GM19035 (cell line): ENCODE results near the gene FGR.

ENCODE experiments used
- ATAC-seq: cut with Tn5 transposase; IDR thresholded peaks from one replicate; pipeline ENCODE4 v1.9.1; 2021; ENCODE audit not compliant: unreplicated experiment

The FGR gene

DNA sequence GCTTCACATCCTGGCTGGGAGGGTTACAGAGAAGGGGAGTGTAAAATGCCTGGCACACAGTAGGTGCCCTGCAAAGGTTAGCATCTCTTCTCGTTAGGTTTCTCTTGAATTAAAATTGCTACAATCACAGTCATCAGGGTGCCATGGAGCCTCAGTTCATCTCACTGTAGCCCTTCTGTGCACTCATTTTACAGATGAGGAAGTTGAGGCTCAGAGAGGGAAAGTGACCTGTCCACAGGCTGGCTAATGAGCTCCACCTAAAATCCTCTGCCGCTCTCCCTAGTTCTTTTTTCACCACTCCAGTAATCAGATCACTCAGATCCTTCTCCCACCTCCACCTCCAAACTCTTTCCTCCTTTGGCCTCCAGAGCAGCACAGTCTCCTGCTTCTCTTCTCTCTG, 17.6 kb downstream of the FGR start:
- ATAC-seq: no peak

DNA sequence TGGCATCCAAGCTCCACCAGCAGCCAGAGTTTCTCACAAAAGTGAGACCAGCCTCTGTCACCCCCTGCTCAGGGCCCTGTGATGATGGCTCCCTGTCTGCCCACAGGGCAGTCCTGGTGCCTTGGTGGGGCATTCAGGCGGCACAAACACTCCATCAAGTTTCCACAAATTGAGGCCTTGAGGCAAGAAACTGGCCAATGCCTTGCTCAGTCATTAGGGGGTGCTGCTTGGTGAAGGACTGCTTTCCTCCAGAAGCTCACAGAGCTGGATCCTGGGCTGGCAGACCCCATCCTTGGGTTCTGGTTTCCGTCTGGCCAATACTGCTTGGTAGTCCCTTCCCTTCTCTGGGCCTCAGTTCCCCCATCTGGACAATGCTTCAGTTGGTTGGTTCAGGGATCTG, 18.5 kb downstream of the FGR start:
- no peak for ATAC-seq

- ATAC-seq: no peak
Observed at GRCh38 chr1:27615346-27616192, 19.4 kb downstream of the FGR start.

DNA sequence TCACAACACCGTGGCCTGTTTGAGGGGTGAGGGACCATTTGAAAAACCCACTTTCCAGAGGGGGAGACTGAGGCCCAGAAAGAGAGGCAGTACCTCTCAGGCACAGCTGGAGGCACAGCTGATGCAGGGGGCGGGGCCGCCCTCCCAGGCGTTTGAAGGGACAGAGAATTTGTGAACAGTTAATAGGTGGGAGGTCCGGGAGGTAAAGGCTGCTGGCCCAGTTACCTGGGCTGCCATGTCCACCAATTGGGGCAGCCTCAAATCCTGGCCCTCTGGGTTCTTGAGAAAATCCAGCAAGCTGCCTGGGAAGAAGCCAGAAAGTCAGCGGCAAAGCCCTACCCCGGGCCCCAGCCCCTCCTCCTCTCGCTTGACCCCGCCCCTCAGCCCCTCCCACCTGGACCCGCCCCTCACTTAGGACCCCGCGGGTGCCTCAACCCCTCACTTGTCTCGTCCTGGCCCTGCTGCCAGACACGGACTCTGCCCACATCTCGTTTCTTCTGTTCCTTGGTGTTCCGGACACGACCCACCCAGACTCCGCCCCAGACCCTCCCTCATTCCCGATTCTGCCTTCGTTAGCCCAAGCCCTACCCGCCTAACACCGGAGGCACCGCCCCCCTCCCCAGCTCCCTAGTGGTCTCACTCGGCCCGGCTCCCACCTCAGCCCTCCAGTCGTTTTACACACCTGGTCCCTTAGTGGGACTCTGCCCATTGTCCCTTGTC, 20.2 kb downstream of the FGR start:
- ATAC-seq: no peak

DNA sequence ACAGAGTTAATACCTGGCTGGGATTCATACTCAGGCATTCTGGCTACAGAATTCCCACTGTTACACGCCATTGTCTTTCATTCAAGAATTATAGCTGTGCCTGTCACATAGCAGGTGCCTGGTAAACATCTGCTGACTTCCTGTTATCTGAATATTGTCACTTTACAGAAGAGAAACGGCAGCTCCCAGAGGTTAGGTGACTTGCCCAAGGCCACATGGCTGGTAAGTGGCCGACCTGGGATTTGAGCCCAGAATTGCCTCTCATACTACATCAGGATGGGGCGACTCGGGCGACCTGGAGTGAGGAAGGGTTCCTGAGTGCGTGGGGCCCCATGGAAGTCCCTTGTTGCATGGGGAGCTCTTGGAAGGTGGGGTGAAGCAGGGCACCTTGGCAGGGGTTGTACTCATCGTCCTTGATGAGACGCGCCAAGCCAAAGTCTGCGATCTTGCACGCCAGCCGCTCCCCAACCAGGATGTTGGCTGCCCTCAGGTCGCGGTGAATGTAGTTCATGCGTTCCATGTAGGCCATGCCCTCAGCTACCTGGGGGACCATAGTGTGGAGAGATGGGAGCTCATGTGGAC, 20.9 kb downstream of the FGR start:
- no peak for ATAC-seq

GRCh38 chr1:27612718-27613117, 22.3 kb downstream of the FGR start:
- no peak for ATAC-seq

GRCh38 chr1:27611450-27611849, 23.5 kb downstream of the FGR start:
- ATAC-seq: no peak

GRCh38 chr1:27609618-27610240, 25.3 kb downstream of the FGR start:
- ATAC-seq: no peak

GRCh38 chr1:27609210-27609555, 25.8 kb downstream of the FGR start:
- ATAC-seq: no peak

- ATAC-seq: no peak
Observed at GRCh38 chr1:27607239-27607804, 27.7 kb downstream of the FGR start.

- no peak for ATAC-seq
Observed at GRCh38 chr1:27606708-27607238, 28.2 kb downstream of the FGR start.

DNA sequence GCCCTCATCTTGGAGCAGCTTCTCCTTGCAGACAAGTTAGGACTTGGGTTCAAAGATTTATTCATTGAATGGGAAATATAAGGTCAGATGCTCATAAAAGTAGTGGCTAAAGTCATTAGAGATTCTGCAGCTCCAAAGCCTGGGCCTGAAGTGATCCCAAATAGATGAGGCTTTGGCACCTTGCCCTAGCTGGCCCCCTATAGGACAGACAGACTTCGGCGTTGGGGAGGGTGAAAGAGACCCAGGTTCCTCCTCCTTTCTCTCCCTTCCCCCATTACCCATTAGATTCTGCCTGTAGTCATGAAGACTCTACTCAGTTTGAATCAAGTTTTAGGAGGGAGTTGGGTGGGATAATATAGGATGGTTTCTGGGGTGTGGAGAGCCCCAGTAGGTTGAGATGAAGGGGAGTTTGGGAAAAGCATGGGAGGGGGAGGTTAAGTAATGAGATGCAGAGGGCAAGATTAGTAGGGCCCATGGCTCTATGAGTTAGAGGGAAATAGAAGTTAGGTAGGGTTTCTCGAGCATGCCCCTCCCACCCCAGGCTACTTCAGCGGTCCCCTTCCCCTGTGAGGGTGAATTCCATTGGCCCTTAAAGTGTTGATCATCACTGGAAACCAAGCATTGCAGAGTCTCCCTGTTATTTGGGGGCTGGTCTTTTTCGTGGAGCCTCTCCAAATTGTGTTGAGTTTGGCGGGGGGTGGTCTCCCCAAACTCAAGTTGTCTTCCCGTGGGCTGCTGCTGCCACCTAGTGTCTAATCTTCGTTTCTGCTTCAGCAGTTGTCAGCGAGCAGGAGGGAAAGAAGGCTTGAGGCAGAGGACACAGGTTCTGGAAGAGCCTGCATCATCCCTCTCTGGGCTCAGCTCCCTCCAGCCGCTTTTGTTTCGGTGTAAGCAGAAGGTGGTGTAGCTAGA, 28.9 kb downstream of the FGR start:
- no peak for ATAC-seq

- no peak for ATAC-seq
Observed at GRCh38 chr1:27605300-27605766, 29.7 kb downstream of the FGR start.

GRCh38 chr1:27604579-27605299, 30.2 kb downstream of the FGR start:
- no peak for ATAC-seq

DNA sequence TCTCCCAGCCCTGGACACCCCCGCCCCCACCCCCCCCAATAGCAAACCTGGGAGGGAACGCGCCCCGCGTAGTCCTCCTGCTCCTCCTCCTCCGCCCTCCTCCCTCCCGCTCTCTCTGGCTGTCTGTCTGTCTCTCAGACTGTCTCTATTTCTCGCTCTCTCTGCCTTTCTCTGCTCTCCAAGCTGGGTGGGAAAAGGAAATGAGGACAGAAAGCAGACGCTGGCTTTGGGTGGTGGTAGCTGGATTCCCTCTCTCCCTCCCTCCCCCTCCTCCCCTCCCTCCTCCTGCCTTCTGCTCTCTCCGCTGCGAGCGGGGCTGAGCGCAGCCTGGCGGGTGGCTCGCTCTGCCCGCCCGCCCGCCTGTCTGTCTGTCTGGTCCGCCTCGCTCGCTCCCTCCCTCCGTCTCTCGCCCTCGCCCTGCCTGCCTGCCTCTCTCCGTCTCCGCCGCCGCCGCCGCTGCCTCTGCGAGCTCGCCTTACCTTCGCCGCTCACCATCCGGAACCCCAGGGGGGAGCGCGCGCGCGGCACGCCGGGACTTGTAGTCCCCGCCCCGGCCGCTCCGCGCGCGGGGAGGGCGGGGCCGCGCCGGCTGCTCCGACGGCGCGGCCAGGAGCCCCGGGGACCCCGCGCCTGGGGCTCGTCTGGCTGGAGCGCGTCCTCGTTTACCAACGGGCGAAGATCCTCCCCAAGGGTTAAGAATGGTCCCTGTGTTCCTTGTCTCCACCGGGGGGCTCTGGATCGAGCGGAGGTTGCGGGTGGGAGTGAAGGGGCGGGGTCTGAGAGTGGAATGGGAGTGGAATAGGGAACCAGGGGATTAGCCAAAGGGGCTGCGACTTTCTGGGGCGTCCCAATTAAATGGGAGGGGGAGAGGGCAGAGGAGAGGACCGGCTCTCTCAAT, 31.1 kb downstream of the FGR start, which contains the start of gene AHDC1:
TSS of gene AHDC1 (minus strand) at position 464 of the 898 bp plus-strand sequence. CDS start 52,029 bp downstream, outside the sequence.
- ATAC-seq: peak; percentile 67

DNA sequence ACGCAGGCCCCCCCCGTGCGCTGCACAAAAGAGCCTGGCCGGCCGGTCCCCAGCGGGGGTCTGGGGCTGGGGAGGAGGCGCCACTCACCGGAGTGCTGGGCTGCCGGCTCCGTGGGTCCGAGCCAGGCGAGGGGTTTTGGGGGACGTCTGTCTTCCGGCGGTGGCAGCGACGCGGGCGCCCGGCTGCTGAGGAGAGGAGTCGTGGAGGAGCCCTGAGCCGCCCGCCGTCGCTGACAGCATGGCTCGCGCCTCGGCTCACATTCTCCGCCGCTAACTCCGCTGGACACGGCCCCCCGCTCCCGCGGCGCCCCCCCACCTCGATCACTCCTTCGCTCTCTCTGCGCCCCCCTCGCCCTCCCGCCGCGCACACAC, 31.7 kb downstream of the FGR start:
- no peak for ATAC-seq

- ATAC-seq: no peak
Observed at GRCh38 chr1:27602462-27603308, 32.3 kb downstream of the FGR start.
